Measurements from ENCODE around the gene AMDHD2. TPM values are rescaled to one million over a fixed set of nuclear protein-coding genes. Genes with fewer than 3 reads are reported as not detected.

AMDHD2 gene
- polyA plus RNA-seq, 1 experiment = 15.9 TPM

GRCh38 chr16:2499454-2499853, 20.7 kb upstream of the AMDHD2 start:
- DNase-seq (ENCODE audit: low read depth) = no peak
- peaks cover 33% of the 10 kb centered on the region for H3K36me3 ChIP-seq (ENCODE audit: control insufficient read depth, insufficient read depth, low read length)
- CTCF ChIA-PET = interaction anchor here (2.2 to 3.8 kb wide), 4 partner anchors 14 to 248 kb away, joined by 5 to 63 read pairs (median 12); partner anchors contain the start of gene ECI1
- H3K27me3 ChIP-seq (ENCODE audit: control insufficient read depth, insufficient read depth, low read length) = no peaks in the 10 kb centered on the region
- POLR2A ChIA-PET = no interaction called here
- TF ChIP-seq, protein P1, sequence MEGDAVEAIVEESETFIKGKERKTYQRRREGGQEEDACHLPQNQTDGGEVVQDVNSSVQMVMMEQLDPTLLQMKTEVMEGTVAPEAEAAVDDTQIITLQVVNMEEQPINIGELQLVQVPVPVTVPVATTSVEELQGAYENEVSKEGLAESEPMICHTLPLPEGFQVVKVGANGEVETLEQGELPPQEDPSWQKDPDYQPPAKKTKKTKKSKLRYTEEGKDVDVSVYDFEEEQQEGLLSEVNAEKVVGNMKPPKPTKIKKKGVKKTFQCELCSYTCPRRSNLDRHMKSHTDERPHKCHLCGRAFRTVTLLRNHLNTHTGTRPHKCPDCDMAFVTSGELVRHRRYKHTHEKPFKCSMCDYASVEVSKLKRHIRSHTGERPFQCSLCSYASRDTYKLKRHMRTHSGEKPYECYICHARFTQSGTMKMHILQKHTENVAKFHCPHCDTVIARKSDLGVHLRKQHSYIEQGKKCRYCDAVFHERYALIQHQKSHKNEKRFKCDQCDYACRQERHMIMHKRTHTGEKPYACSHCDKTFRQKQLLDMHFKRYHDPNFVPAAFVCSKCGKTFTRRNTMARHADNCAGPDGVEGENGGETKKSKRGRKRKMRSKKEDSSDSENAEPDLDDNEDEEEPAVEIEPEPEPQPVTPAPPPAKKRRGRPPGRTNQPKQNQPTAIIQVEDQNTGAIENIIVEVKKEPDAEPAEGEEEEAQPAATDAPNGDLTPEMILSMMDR (IDR thresholded peaks at IDR 0.05; ENCODE audit: insufficient read depth, low read depth, low read length) = no peak
- no peak overlapping the region for H3K4me3 ChIP-seq (ENCODE audit: low read depth, low read length)

DNA sequence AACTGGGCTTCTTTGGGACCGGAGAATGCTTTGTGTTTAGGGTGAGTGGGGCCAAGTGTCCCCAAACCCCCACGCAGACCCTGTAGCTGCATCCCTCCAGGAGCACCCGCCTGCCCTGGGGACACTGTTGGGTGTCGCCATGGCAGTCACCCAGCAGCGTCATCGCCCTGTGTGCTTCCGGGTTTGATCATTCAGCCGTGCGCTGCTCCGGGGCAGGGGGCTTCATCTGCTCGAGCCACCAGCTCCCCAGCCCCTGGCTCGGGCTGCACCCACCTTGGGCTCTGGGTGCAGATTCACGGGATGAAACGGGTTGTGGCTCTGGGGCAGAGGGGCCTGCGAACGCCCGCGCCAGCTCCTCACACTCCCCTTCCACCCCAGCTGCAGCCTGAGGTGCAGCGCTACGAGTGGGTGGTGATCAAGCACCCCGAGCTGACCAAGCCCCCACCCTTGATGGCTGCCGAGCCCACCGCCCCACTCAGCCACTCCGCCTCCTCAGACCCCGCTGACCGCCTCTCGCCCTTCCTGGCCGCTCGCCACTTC, 20.2 kb upstream of the AMDHD2 start:
- DNase-seq (ENCODE audit: low read depth) = no peak
- ChIA-PET POLR2A (no interaction called here), CTCF (interaction anchor here (0.7 to 3.8 kb wide), 7 partner anchors 8 to 248 kb away, joined by 3 to 63 read pairs (median 10); partner anchors contain the start of gene ECI1)
- TF ChIP-seq, protein P1 (IDR thresholded peaks at IDR 0.05; ENCODE audit: insufficient read depth, low read depth, low read length) = no peak
- peaks cover 33% of the 10 kb centered on the region for H3K36me3 ChIP-seq (ENCODE audit: control insufficient read depth, insufficient read depth, low read length)
- no peak overlapping the region for H3K4me3 ChIP-seq (ENCODE audit: low read depth, low read length)
- no peaks in the 10 kb centered on the region for H3K27me3 ChIP-seq (ENCODE audit: control insufficient read depth, insufficient read depth, low read length)

GRCh38 chr16:2500430-2500917, 19.7 kb upstream of the AMDHD2 start:
- POLR2A ChIA-PET = no interaction called here
- CTCF ChIA-PET = interaction anchor here (0.7 to 3.8 kb wide), 23 partner anchors 8 to 352 kb away, joined by 3 to 63 read pairs (median 5); partner anchors contain the start of genes ECI1, NTN3, RAB26 and TBC1D24
- TF ChIP-seq, protein P1 (IDR thresholded peaks at IDR 0.05; ENCODE audit: insufficient read depth, low read depth, low read length) = no peak
- DNase-seq (ENCODE audit: low read depth) = no peak
- H3K27me3 ChIP-seq (ENCODE audit: control insufficient read depth, insufficient read depth, low read length) = no peaks in the 10 kb centered on the region
- peaks cover 33% of the 10 kb centered on the region for H3K36me3 ChIP-seq (ENCODE audit: control insufficient read depth, insufficient read depth, low read length)
- no peak overlapping the region for H3K4me3 ChIP-seq (ENCODE audit: low read depth, low read length)

- DNase-seq (ENCODE audit: low read depth) = no peak
- CTCF ChIA-PET = interaction anchor here (0.7 to 3.8 kb wide), 29 partner anchors 9 to 353 kb away, joined by 3 to 63 read pairs (median 4); partner anchors contain the start of genes ECI1, NTN3, RAB26 and TBC1D24
- no peak overlapping the region for H3K4me3 ChIP-seq (ENCODE audit: low read depth, low read length)
- H3K36me3 ChIP-seq (ENCODE audit: control insufficient read depth, insufficient read depth, low read length) = peaks cover 31% of the 10 kb centered on the region
- POLR2A ChIA-PET = no interaction called here
- H3K27me3 ChIP-seq (ENCODE audit: control insufficient read depth, insufficient read depth, low read length) = no peaks in the 10 kb centered on the region
- TF ChIP-seq, protein P1 (IDR thresholded peaks at IDR 0.05; ENCODE audit: insufficient read depth, low read depth, low read length) = peak; percentile 98
Measured at GRCh38 chr16:2500918-2501750, 19.0 kb upstream of the AMDHD2 start.
